Adipocyte (in vitro differentiated cells): ENCODE measurements around the gene TPI1.
A peak's percentile ranks its signal among the peaks of the same experiment; 100 is the strongest.

Source experiments
- DNase-seq: peaks from one replicate; pipeline ENCODE4 v3.0.0-alpha.2; 2015; ENCODE audit warnings: low read depth
- H3K27me3 ChIP-seq: replicated peaks from 2 replicates; pipeline ENCODE4 v1.7.0; 2013; ENCODE audit warnings: mild to moderate bottlenecking, low read length, moderate library complexity; ENCODE audit not compliant: control insufficient read depth, insufficient read depth
- H3K36me3 ChIP-seq: 2 replicates; pipeline ENCODE4 v1.7.0; 2013; ENCODE audit warnings: low read length, mild to moderate bottlenecking, moderate library complexity; ENCODE audit not compliant: control insufficient read depth, insufficient read depth, severe bottlenecking
- H3K4me1 ChIP-seq: 2 replicates; pipeline ENCODE4 v1.7.0; 2013; ENCODE audit warnings: mild to moderate bottlenecking, low read length, moderate library complexity; ENCODE audit not compliant: control insufficient read depth, insufficient read depth
- H3K4me3 ChIP-seq: 2 replicates; pipeline ENCODE4 v1.7.0; 2013; ENCODE audit warnings: mild to moderate bottlenecking, low read length, moderate library complexity
- H3K9ac ChIP-seq: 2 replicates; pipeline ENCODE4 v1.7.0; 2013; ENCODE audit warnings: mild to moderate bottlenecking, low read length, moderate library complexity
- H3K9me3 ChIP-seq: 2 replicates; pipeline ENCODE4 v1.7.0; 2013; ENCODE audit warnings: mild to moderate bottlenecking, low read length, moderate library complexity; ENCODE audit not compliant: control insufficient read depth

The TPI1 gene

GRCh38 chr12:6840330-6840729 lies 27.0 kb upstream of the TPI1 start:
- no peak overlapping the region for H3K4me3 ChIP-seq
- peaks cover 9% of the 10 kb centered on the region for H3K36me3 ChIP-seq
- no peaks in the 10 kb centered on the region for H3K4me1 ChIP-seq
- no peaks in the 10 kb centered on the region for H3K9me3 ChIP-seq
- no peaks in the 10 kb centered on the region for H3K27me3 ChIP-seq
- no peak for DNase-seq
- H3K9ac ChIP-seq = no peak overlapping the region

- Histone ChIP-seq H3K9ac (no peak within 1 kb of the TSS), H3K4me1 (no peaks in the 10 kb centered on the region), H3K27me3 (no peaks in the 10 kb centered on the region), H3K36me3 (peaks cover 9% of the 10 kb centered on the region), H3K4me3 (no peak within 1 kb of the TSS), H3K9me3 (no peaks in the 10 kb centered on the region)
- no peak for DNase-seq
Observed at GRCh38 chr12:6840761-6841515, 26.4 kb upstream of the TPI1 start, which contains the start of gene GNB3. Gene GNB3 (plus strand): TSS chr12:6840925. CDS start chr12:6841288, 363 bp downstream.

GRCh38 chr12:6842075-6842474 lies 25.3 kb upstream of the TPI1 start:
- Histone ChIP-seq H3K9ac (no peak overlapping the region), H3K27me3 (no peaks in the 10 kb centered on the region), H3K4me3 (no peak overlapping the region), H3K4me1 (no peaks in the 10 kb centered on the region), H3K9me3 (no peaks in the 10 kb centered on the region), H3K36me3 (peaks cover 15% of the 10 kb centered on the region)
- DNase-seq = no peak

GRCh38 chr12:6843118-6843902 lies 24.0 kb upstream of the TPI1 start:
- H3K4me3 ChIP-seq = no peak overlapping the region
- H3K9me3 ChIP-seq = no peaks in the 10 kb centered on the region
- DNase-seq = no peak
- no peak overlapping the region for H3K9ac ChIP-seq
- no peaks in the 10 kb centered on the region for H3K27me3 ChIP-seq
- peaks cover 15% of the 10 kb centered on the region for H3K36me3 ChIP-seq
- no peaks in the 10 kb centered on the region for H3K4me1 ChIP-seq

GRCh38 chr12:6845395-6845794 lies 21.9 kb upstream of the TPI1 start:
- no peak for DNase-seq
- H3K36me3 ChIP-seq = peaks cover 10% of the 10 kb centered on the region
- H3K4me1 ChIP-seq = no peaks in the 10 kb centered on the region
- no peak overlapping the region for H3K9ac ChIP-seq
- no peaks in the 10 kb centered on the region for H3K27me3 ChIP-seq
- no peaks in the 10 kb centered on the region for H3K9me3 ChIP-seq
- H3K4me3 ChIP-seq = no peak overlapping the region

- H3K36me3 ChIP-seq = peaks cover 10% of the 10 kb centered on the region
- H3K9me3 ChIP-seq = no peaks in the 10 kb centered on the region
- DNase-seq = no peak
- H3K4me1 ChIP-seq = peaks cover 5% of the 10 kb centered on the region
- H3K4me3 ChIP-seq = no peak overlapping the region
- no peak overlapping the region for H3K9ac ChIP-seq
- no peaks in the 10 kb centered on the region for H3K27me3 ChIP-seq
Observed at GRCh38 chr12:6846316-6846869, 20.9 kb upstream of the TPI1 start.

GRCh38 chr12:6847676-6848075 lies 19.7 kb upstream of the TPI1 start:
- H3K36me3 ChIP-seq = peaks cover 10% of the 10 kb centered on the region
- H3K9ac ChIP-seq = no peak overlapping the region
- no peak overlapping the region for H3K4me3 ChIP-seq
- DNase-seq = no peak
- H3K4me1 ChIP-seq = peaks cover 5% of the 10 kb centered on the region
- no peaks in the 10 kb centered on the region for H3K9me3 ChIP-seq
- H3K27me3 ChIP-seq = no peaks in the 10 kb centered on the region

- H3K4me3 ChIP-seq = no peak overlapping the region
- H3K36me3 ChIP-seq = peaks cover 8% of the 10 kb centered on the region
- no peak for DNase-seq
- H3K4me1 ChIP-seq = peaks cover 20% of the 10 kb centered on the region
- H3K27me3 ChIP-seq = no peaks in the 10 kb centered on the region
- H3K9ac ChIP-seq = no peak overlapping the region
- H3K9me3 ChIP-seq = no peaks in the 10 kb centered on the region
Observed at GRCh38 chr12:6849427-6849826, 17.9 kb upstream of the TPI1 start.

- Histone ChIP-seq H3K9me3 (no peaks in the 10 kb centered on the region), H3K9ac (no peak overlapping the region), H3K27me3 (no peaks in the 10 kb centered on the region), H3K36me3 (peaks cover 6% of the 10 kb centered on the region), H3K4me3 (no peak overlapping the region), H3K4me1 (peaks cover 22% of the 10 kb centered on the region)
- DNase-seq = no peak
Observed at GRCh38 chr12:6849976-6850560, 17.3 kb upstream of the TPI1 start.

- Histone ChIP-seq H3K4me3 (peak overlapping the region; percentile 84), H3K27me3 (no peaks in the 10 kb centered on the region), H3K4me1 (peaks cover 22% of the 10 kb centered on the region), H3K9me3 (no peaks in the 10 kb centered on the region), H3K36me3 (peaks cover 9% of the 10 kb centered on the region), H3K9ac (peak overlapping the region; percentile 17)
- DNase-seq = no peak
Observed at GRCh38 chr12:6850796-6851152, 16.6 kb upstream of the TPI1 start.
